K562 (cell line): ENCODE measurements around the gene TMEM120B. TPM values are rescaled to one million over a fixed set of nuclear protein-coding genes. Genes with fewer than 3 reads are reported as not detected.
A peak's percentile ranks its signal among the peaks of the same experiment; 100 is the strongest.

ENCODE experiments used
- ATAC-seq: fragments of 200-7000 bp; cut with Tn5 transposase; 3 replicates; pipeline ENCODE4 v1.9.1; 2020; ENCODE audit warnings: moderate library complexity
- BruUV-seq: library from RNA; stranded (reverse); fragments of 400-500 nt; replicated peaks from 2 replicates; lab custom pipeline; 2021; lab: Mats Ljungman, UMichigan
- CTCF ChIA-PET: fragments of 300-600 bp; formaldehyde crosslinking; extraction: SDS; loops from one replicate; lab custom pipeline; 2021; ENCODE audit warnings: low intra/inter-chr PET ratio; lab: Yijun Ruan, JAX
- POLR2A ChIA-PET: fragments of 300-600, 350-650 bp; sonication (Branson Sonifier 250); formaldehyde crosslinking; extraction: SDS; loops from one replicate; lab custom pipeline; 2021; ENCODE audit warnings: antibody characterized with exemption, inconsistent platforms; lab: Yijun Ruan, JAX
- DNase-seq, 4 experiments: peaks; one replicate each; pipeline versions ENCODE4 v3.0.0 to v3.0.0-alpha.2; 2011 to 2018; ENCODE audit warnings: low spot score in 3 of 4, mixed read lengths in 3 of 4; ENCODE audit errors: extremely low read depth in 1 of 4
- FAIRE-seq: peaks from 2 replicates; lab custom pipeline; 2011; peaks lifted over from hg19 to GRCh38; lab: Jason Lieb, UNC
- H2AFZ ChIP-seq: 2 replicates; pipeline ENCODE4 v1.6.0; 2011; ENCODE audit warnings: low read depth, low read length, control low read depth, inconsistent platforms
- H3K27ac ChIP-seq: fragments of 200-600 bp; 3 replicates; pipeline ENCODE4 v1.8.0; 2011; ENCODE audit warnings: low read depth, mild to moderate bottlenecking, control low read depth, inconsistent platforms, low read length, moderate library complexity, mixed read lengths; ENCODE audit errors: extremely low read depth
- H3K27me3 ChIP-seq, 2 experiments: fragments of 300-600 bp in 1 of 2; 2 replicates in 1 of 2; 3 replicates in 1 of 2; pipeline versions ENCODE4 v1.6.0 to v1.8.0; 2011; ENCODE audit warnings: inconsistent platforms in 2 of 2, low read length in 2 of 2, mild to moderate bottlenecking in 1 of 2, mixed read lengths in 1 of 2, moderate library complexity in 1 of 2; ENCODE audit not compliant: control insufficient read depth in 2 of 2, insufficient read depth in 2 of 2
- H3K36me3 ChIP-seq: fragments of 300-600 bp; 3 replicates; pipeline ENCODE4 v1.8.0; 2011; ENCODE audit warnings: mild to moderate bottlenecking, low read length, inconsistent platforms; ENCODE audit not compliant: control insufficient read depth, insufficient read depth
- H3K4me1 ChIP-seq, 2 experiments: fragments of 200-600 bp in 1 of 2; replicated peaks in 1 of 2; 2 replicates in 1 of 2; 3 replicates in 1 of 2; pipeline versions ENCODE4 v1.5.1 to v1.8.0; 2011; ENCODE audit warnings: inconsistent platforms in 2 of 2, low read length in 2 of 2, mild to moderate bottlenecking in 1 of 2, mixed read lengths in 1 of 2, moderate library complexity in 1 of 2; ENCODE audit not compliant: control insufficient read depth in 2 of 2, insufficient read depth in 2 of 2
- H3K4me2 ChIP-seq: 2 replicates; pipeline ENCODE4 v1.6.1; 2011; ENCODE audit warnings: low read length, control low read depth, inconsistent platforms, mixed read lengths; ENCODE audit not compliant: insufficient read depth
- H3K4me3 ChIP-seq: fragments of 200-600 bp; sonication (generic), shearing (Covaris generic); 2 replicates; pipeline ENCODE4 v1.5.1; 2016; ENCODE audit warnings: control low read depth, inconsistent platforms
- H3K79me2 ChIP-seq: fragments of 200-600 bp; 3 replicates; pipeline ENCODE4 v1.8.0; 2011; ENCODE audit warnings: low read length, inconsistent platforms; ENCODE audit not compliant: control insufficient read depth, insufficient read depth
- H3K9ac ChIP-seq, 2 experiments: 2 replicates each; pipeline versions ENCODE4 v1.6.0 to v1.6.1; 2011; ENCODE audit warnings: low read depth in 2 of 2, low read length in 2 of 2, control low read depth in 1 of 2, inconsistent platforms in 1 of 2, mild to moderate bottlenecking in 1 of 2, mixed read lengths in 1 of 2; ENCODE audit not compliant: insufficient read depth in 1 of 2
- H3K9me1 ChIP-seq: one replicate; pipeline ENCODE4 v1.6.0; 2011; ENCODE audit warnings: inconsistent platforms, mild to moderate bottlenecking, low read length, moderate library complexity; ENCODE audit not compliant: control insufficient read depth, insufficient read depth
- H3K9me3 ChIP-seq: replicated peaks from 2 replicates; pipeline ENCODE4 v1.5.1; 2011; ENCODE audit warnings: low read depth, low read length, inconsistent platforms; ENCODE audit not compliant: control insufficient read depth, insufficient read depth
- H4K20me1 ChIP-seq: replicated peaks from 2 replicates; pipeline ENCODE4 v1.6.1; 2011; ENCODE audit warnings: low read length, inconsistent platforms, mixed read lengths; ENCODE audit not compliant: control insufficient read depth, insufficient read depth
- HCFC1 ChIP-seq: IDR thresholded peaks from 2 replicates; pipeline ENCODE4 v1.6.1; 2012; ENCODE audit warnings: low read depth, low read length, improper control_type of control experiment
- HMGXB4 ChIP-seq: sonication (generic); formaldehyde crosslinking; IDR thresholded peaks from 2 replicates; pipeline ENCODE4 v1.8.1; 2023; ENCODE audit warnings: mild to moderate bottlenecking, missing genetic modification reagents
- MAFK ChIP-seq: IDR thresholded peaks from 2 replicates; pipeline ENCODE4 v1.6.1; 2011; ENCODE audit warnings: low read length, improper control_type of control experiment
- NCOA1 ChIP-seq: fragments of 450-650 bp; IDR thresholded peaks from 2 replicates; pipeline ENCODE4 v1.6.1; 2016; ENCODE audit warnings: low read depth
- NFYB ChIP-seq: IDR thresholded peaks from 2 replicates; pipeline ENCODE4 v1.6.1; 2011; ENCODE audit warnings: mild to moderate bottlenecking, moderate library complexity; ENCODE audit not compliant: insufficient read length; ENCODE audit errors: extremely low read depth
- NUFIP1 ChIP-seq: fragments of 450-650 bp; IDR thresholded peaks from 2 replicates; pipeline ENCODE4 v1.6.1; 2018; ENCODE audit not compliant: partially characterized antibody
- RAD51 ChIP-seq: fragments of 450-650 bp; IDR thresholded peaks from 2 replicates; pipeline ENCODE4 v1.7.1; 2016; ENCODE audit warnings: low read depth, mild to moderate bottlenecking, borderline replicate concordance
- USF1 ChIP-seq: sonication (generic); formaldehyde crosslinking; IDR thresholded peaks from 2 replicates; pipeline ENCODE4 v1.9.0; 2022; ENCODE audit warnings: mild to moderate bottlenecking, missing genetic modification reagents
- ZBTB12 ChIP-seq: fragments of 250-450 bp; sonication (Bioruptor Pico); IDR thresholded peaks from 2 replicates; pipeline ENCODE4 v1.4.0; 2020
- WGBS: fragments of 100-300 bp; shearing (Covaris generic); methylation state at CpG from one replicate; pipeline ENCODE4 v1.1.6; 2016; ENCODE audit warnings: low coverage, mixed read lengths; ENCODE audit not compliant: insufficient coverage; ENCODE audit errors: missing lambda C conversion rate; 5-methylcytosine and 5-hydroxymethylcytosine counted together
- in situ Hi-C: fragments of 300-500 bp; cut with MboI; formaldehyde crosslinking; loops from 4 replicates; pipeline ENCODE4 v1.15.0; 2018; ENCODE audit warnings: inconsistent platforms, mixed read lengths
- intact Hi-C: fragments of 100-400 bp; cut with micrococcal nuclease; formaldehyde crosslinking; loops from 2 replicates; pipeline ENCODE4 v1.14.2; 2022
- polyA plus RNA-seq, 8 experiments: library from polyadenylated mRNA; depleted of rRNA in 4 of 8; stranded (reverse) in 5 of 8; unstranded in 3 of 8; fragments of >200 nt; fragmentation: Nextera tagmentation in 2 of 8; fragmentation: Illumina TruSeq in 1 of 8; extraction: Ambion mirVana in 2 of 8; extraction: Trizol in 1 of 8; gene quantifications; 2 replicates each; pipeline versions ENCODE4 v1.2.1 to v1.2.3, GENCODE V29; 2011 to 2014; ENCODE audit warnings: inconsistent platforms in 1 of 8, missing spikeins in 1 of 8
- total RNA-seq, 7 experiments: library from RNA; depleted of rRNA in 6 of 7; stranded (reverse); fragments of >200 nt in 6 of 7; fragmentation: Illumina TruSeq in 2 of 7; extraction: Trizol in 2 of 7; gene quantifications; 2 replicates each; pipeline versions ENCODE4 v1.2.1 to v1.2.3, GENCODE V29; 2011 to 2021; ENCODE audit warnings: low replicate concordance in 1 of 7
- TF ChIP-seq, protein P1 (sequence below): fragments of 450-650 bp; formaldehyde crosslinking; IDR thresholded peaks from 2 replicates; pipeline ENCODE4 v1.4.0; 2020; ENCODE audit warnings: mild to moderate bottlenecking, mixed read lengths
- TF ChIP-seq, protein P2 (sequence below): sonication (generic); formaldehyde crosslinking; IDR thresholded peaks from 2 replicates; pipeline ENCODE4 v1.5.0; 2020; ENCODE audit warnings: missing genetic modification reagents

The TMEM120B gene
- total and polyA plus RNA-seq, 9 of the 15 experiments (the other 6 are each of a cell fraction or from before 2014, with no cell fraction given) = 1.7 to 18.6 (median 7.4) TPM

DNA sequence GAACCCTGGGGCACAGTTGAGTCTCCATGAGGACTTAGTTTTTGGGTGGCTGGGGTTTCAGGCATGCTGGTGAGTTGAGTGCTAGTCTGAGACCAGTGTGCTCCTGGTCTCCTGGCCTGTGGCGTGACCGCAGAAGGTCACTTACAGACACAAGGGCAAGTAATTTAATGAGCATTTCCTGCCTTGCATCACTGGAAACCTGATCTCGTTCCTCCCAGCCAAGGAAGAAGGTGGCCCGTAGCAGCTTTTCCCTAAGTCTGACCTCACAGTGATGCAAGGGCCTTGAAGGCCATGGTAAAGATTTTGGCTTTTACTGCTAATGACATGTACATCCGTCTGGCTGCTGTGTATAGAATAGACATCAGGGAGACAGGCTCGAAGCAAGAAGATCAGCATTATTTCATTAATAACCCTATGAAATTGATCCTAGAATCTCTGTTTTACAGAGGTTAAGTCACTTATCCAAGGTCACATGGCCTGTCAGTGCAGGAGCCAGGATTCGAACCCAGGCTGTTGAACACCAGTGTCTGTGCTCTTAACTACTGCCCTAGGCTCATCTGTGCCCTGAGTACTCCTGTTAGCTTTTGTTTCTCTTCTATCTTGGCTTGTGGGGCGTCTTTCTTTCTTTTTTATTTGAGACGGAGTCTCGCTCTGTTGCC is 4.6 kb downstream of the TMEM120B start (continued):
- TF ChIP-seq HMGXB4 (CRISPR knock-in tag) (no peak), NUFIP1 (no peak)
- TF ChIP-seq, all 486 proteins: peak for 66

- peaks cover 51% of the 10 kb centered on the region for H3K79me2 ChIP-seq
- 0 out of 2 replicates have a peak, but pooled peaks cover 2% of the 10 kb centered on the region for H4K20me1 ChIP-seq
- CTCF ChIA-PET = no interaction called here
- FAIRE-seq (no peak), ATAC-seq (peak; percentile 44), DNase-seq (peak in 3 of 4 experiments; percentile 21 to 53 (median 35))
- WGBS = 76% methylated on average over 3 of the region's 3 CpGs
- in situ Hi-C loops = no loop called here
- peaks cover 52% of the 10 kb centered on the region for H3K36me3 ChIP-seq
- H3K9me3 ChIP-seq = no peaks in the 10 kb centered on the region
- BruUV-seq = no TSS peak
- H3K27me3 ChIP-seq = no peaks in the 10 kb centered on the region
- peaks cover 10 to 20% of the 10 kb centered on the region in 2 experiments for H3K4me1 ChIP-seq
- no peak overlapping the region for H3K4me2 ChIP-seq
- no peak overlapping the region for H3K4me3 ChIP-seq
- intact Hi-C loops = no loop called here
- peaks cover 2% of the 10 kb centered on the region for H3K9me1 ChIP-seq
- POLR2A ChIA-PET = interaction anchor here (0.5 to 3.1 kb wide), 3 partner anchors 10 to 190 kb away, joined by 3 to 12 read pairs (median 3); no protein-coding TSS in a partner anchor
- no peak overlapping the region for H3K9ac ChIP-seq
- H2AFZ ChIP-seq = no peak overlapping the region
- no peak overlapping the region for H3K27ac ChIP-seq
- TF ChIP-seq HCFC1 = no peak
- TF ChIP-seq USF1 (CRISPR knock-in tag) = peak; percentile 88
- no peak for TF ChIP-seq ZBTB12 (CRISPR knock-in tag)
- TF ChIP-seq MAFK = no peak
- TF ChIP-seq, protein P1, sequence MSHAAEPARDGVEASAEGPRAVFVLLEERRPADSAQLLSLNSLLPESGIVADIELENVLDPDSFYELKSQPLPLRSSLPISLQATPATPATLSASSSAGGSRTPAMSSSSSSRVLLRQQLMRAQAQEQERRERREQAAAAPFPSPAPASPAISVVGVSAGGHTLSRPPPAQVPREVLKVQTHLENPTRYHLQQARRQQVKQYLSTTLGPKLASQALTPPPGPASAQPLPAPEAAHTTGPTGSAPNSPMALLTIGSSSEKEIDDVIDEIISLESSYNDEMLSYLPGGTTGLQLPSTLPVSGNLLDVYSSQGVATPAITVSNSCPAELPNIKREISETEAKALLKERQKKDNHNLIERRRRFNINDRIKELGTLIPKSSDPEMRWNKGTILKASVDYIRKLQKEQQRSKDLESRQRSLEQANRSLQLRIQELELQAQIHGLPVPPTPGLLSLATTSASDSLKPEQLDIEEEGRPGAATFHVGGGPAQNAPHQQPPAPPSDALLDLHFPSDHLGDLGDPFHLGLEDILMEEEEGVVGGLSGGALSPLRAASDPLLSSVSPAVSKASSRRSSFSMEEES (CRISPR knock-in tag) = peak; percentile 72
- TF ChIP-seq RAD51 = peak; percentile 80
- TF ChIP-seq NFYB = peak; percentile 58
- TF ChIP-seq NCOA1 = no peak
- TF ChIP-seq, protein P2, sequence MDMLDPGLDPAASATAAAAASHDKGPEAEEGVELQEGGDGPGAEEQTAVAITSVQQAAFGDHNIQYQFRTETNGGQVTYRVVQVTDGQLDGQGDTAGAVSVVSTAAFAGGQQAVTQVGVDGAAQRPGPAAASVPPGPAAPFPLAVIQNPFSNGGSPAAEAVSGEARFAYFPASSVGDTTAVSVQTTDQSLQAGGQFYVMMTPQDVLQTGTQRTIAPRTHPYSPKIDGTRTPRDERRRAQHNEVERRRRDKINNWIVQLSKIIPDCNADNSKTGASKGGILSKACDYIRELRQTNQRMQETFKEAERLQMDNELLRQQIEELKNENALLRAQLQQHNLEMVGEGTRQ (CRISPR knock-in tag) = peak; percentile 78
Measured at GRCh38 chr12:121718653-121719239, 6.2 kb downstream of the TMEM120B start.
